Psoas muscle (tissue), 8 donors: ENCODE measurements around the gene RGS1. TPM values are rescaled to one million over a fixed set of nuclear protein-coding genes. Genes with fewer than 3 reads are reported as not detected.

ENCODE experiments used
- ATAC-seq, 4 donors: fragments of 200-7000 bp; cut with Tn5 transposase; one replicate each; pipeline ENCODE4 v1.9.1; 2020; ENCODE audit warnings: moderate library complexity in 3 of 4, mild to moderate bottlenecking in 2 of 4
- DNase-seq, 2 donors: peaks; one replicate each; pipeline ENCODE4 v3.0.0-alpha.2; 2020
- H3K27ac ChIP-seq: fragments of 200-600 bp; one replicate; pipeline ENCODE4 v1.8.0; 2022
- H3K27me3 ChIP-seq, 3 donors: fragments of 200-600 bp in 1 of 3; one replicate each; pipeline versions ENCODE4 v1.6.1 to v1.8.0; 2013 to 2022; ENCODE audit warnings: low read length in 2 of 3, mild to moderate bottlenecking in 2 of 3, moderate library complexity in 1 of 3; ENCODE audit not compliant: insufficient read depth in 3 of 3
- H3K36me3 ChIP-seq, 2 donors: fragments of 200-600 bp in 1 of 2; one replicate each; pipeline versions ENCODE4 v1.6.1 to v1.8.0; 2013 to 2022; ENCODE audit warnings: low read depth in 1 of 2, mild to moderate bottlenecking in 1 of 2, moderate library complexity in 1 of 2; ENCODE audit not compliant: insufficient read depth in 1 of 2
- H3K4me1 ChIP-seq: fragments of 200-600 bp; one replicate; pipeline ENCODE4 v1.8.0; 2022
- H3K4me3 ChIP-seq: fragments of 200-600 bp; one replicate; pipeline ENCODE4 v1.8.0; 2022; ENCODE audit warnings: mild to moderate bottlenecking
- H3K9me3 ChIP-seq: fragments of 200-600 bp; one replicate; pipeline ENCODE4 v1.8.0; 2022
- CTCF ChIP-seq: fragments of 200-600 bp; IDR thresholded peaks from one replicate; pipeline ENCODE4 v1.8.0; 2022; ENCODE audit warnings: antibody characterized with exemption
- WGBS, 3 donors: extraction: QIAGEN DNeasy Blood & Tissue Kit; methylation state at CpG; one replicate each; pipeline versions ENCODE4 v1.1.6 to v1.1.7; 2013; 5-methylcytosine and 5-hydroxymethylcytosine counted together
- intact Hi-C, 2 donors: fragments of 100-400 bp; cut with DNase I; formaldehyde crosslinking; loops; one replicate each; pipeline versions ENCODE4 v1.11.0 to v1.14.2; 2022
- polyA plus RNA-seq, 3 donors: library from polyadenylated mRNA; stranded (reverse); fragments of 200-250 nt; gene quantifications; one replicate each; pipeline ENCODE4 v1.2.3, GENCODE V29; 2013
- total RNA-seq, 4 donors: library from RNA; stranded (reverse); fragmentation: NEBNext Ultra II Directional in 2 of 4; extraction: Animal tissue kit (Norgen Biotek cat#: 25700) in 2 of 4; gene quantifications; one replicate each; pipeline versions ENCODE4 v1.2.1 to v1.2.4, GENCODE V29; 2021 to 2023
- donor health status: healthy with polysubstance abuse.
- donor health status: DM: no; HTN: no; CAD: no; lungs with moderate emphysema.
- donor health status: Bipolar disorder and iron deficiency.
- donor health status: healthy.
- donor health status: DM: yes; HTN: yes; CAD: no.
- donor health status: DM: no; HTN: no; CAD: no.
- donor health status: DM: no; HTN: no; CAD: no.
- donor health status: DM: yes; HTN: yes; CAD: no.

The RGS1 gene
- total and polyA plus RNA-seq, 7 donors: 0.06 to 1.7 (median 1.3) TPM

DNA sequence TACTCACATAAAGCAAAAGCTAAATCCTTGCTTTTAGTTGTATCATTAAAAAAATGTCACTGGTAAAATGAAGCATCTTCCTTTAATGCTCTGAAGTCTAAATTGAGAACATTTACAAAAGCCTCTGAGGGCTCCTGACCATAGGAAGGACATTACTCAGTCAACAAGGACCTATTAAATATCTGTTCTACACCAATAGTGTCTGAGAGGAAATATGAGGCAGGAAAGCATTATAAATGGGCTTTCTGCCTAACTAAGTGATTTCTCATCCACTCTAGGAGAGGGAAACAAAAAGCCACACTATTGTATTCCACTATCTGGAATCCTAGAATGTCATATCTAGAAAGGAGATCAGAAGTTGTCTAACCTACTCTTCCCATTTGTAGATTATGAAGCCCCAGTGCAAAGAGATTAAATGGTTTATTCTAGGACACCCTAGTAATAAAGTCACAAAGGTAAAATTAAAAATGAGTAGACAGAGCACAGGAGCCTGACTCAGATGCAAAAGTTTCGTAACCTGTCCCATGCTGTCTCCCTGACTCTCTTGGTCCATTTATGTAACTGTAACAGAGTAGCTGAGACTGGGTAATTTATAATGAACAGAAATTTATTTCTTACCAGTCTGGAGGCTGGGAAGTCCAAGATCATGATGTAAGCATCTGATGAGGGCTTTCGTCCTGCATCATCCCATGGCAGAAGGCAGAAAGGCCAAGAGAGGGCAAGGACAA lies 17.6 kb downstream of the RGS1 start:
- Histone ChIP-seq H3K9me3 (no peaks in the 10 kb centered on the region), H3K4me1 (no peaks in the 10 kb centered on the region), H3K27ac (no peak overlapping the region), H3K36me3 (no peaks in the 10 kb centered on the region), H3K4me3 (no peak overlapping the region), H3K27me3 (no peaks in the 10 kb centered on the region)
- intact Hi-C loops: no loop called here
- DNase-seq (no peak), ATAC-seq (no peak)
- no peak for TF ChIP-seq CTCF
- 84 to 95% (median 90%) methylated on average over 2 of the region's 2 CpGs for WGBS, 3 donors

- no peaks in the 10 kb centered on the region for H3K27me3 ChIP-seq
- no peak overlapping the region for H3K4me3 ChIP-seq
- no peaks in the 10 kb centered on the region for H3K9me3 ChIP-seq
- ATAC-seq (no peak), DNase-seq (no peak)
- no peak overlapping the region for H3K27ac ChIP-seq
- 28 to 52% (median 49%) methylated on average over 2 to 3 of the region's 3 CpGs for WGBS, 3 donors
- intact Hi-C loops: no loop called here
- H3K4me1 ChIP-seq: no peaks in the 10 kb centered on the region
- no peak for TF ChIP-seq CTCF
- no peaks in the 10 kb centered on the region for H3K36me3 ChIP-seq
Measured at GRCh38 chr1:192595299-192595698, 19.7 kb downstream of the RGS1 start.

DNA sequence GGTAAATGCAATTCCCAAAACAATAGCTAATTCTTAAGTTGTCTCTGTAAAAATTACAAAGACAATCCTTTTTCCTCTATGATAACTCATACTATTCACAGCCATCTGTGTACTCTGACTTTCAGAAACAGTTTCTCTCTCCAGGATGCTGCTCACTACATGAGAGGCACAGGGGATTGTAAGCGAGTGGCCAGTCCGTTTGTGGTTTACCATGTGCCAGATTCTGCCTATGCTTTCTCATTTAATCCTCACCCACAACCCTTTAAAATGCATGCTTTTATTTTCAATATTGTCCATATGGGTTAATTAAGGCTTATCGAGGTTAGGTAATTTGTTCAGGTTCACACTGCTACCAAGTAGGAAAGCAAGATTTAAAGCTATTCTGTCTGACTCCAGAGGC lies 23.0 kb downstream of the RGS1 start:
- no peak for TF ChIP-seq CTCF
- no peak for ATAC-seq
- no peak for DNase-seq
- Histone ChIP-seq H3K27me3 (no peaks in the 10 kb centered on the region), H3K4me1 (no peaks in the 10 kb centered on the region), H3K9me3 (no peaks in the 10 kb centered on the region), H3K27ac (no peak overlapping the region), H3K36me3 (no peaks in the 10 kb centered on the region), H3K4me3 (no peak overlapping the region)
- WGBS, 3 donors: 72 to 83% (median 79%) methylated on average over 3 of the region's 3 CpGs
- intact Hi-C loops: no loop called here

- no peak for ATAC-seq
Measured at GRCh38 chr1:192600275-192600674, 24.7 kb downstream of the RGS1 start.

More at GRCh38 chr1:192600275-192600674, 24.7 kb downstream of the RGS1 start:
- Histone ChIP-seq H3K27me3 (no peaks in the 10 kb centered on the region), H3K4me1 (no peaks in the 10 kb centered on the region), H3K36me3 (no peaks in the 10 kb centered on the region), H3K4me3 (no peak overlapping the region), H3K9me3 (no peaks in the 10 kb centered on the region), H3K27ac (no peak overlapping the region)
- intact Hi-C loops: loop anchor here in 1 of 2 donors (10.0 kb wide), 1 partner anchor 125 kb away; no protein-coding TSS in a partner anchor
- TF ChIP-seq CTCF: no peak
- DNase-seq: no peak
- WGBS, 3 donors: 84 to 89% (median 87%) methylated on average over 1 of the region's 1 CpG
